Right lobe of liver (tissue), 6 donors: ENCODE results near the gene SLC39A11. TPM values are rescaled to one million over a fixed set of nuclear protein-coding genes. Genes with fewer than 3 reads are reported as not detected.

Source experiments
- ATAC-seq, 4 donors: fragments of 200-7000 bp; cut with Tn5 transposase; one replicate each; pipeline ENCODE4 v1.9.1; 2020; ENCODE audit warnings: mild to moderate bottlenecking in 4 of 4, moderate library complexity in 4 of 4
- DNase-seq, 3 donors: peaks; one replicate each; pipeline ENCODE4 v3.0.0-alpha.2; 2020
- H3K27ac ChIP-seq, 3 donors: fragments of 200-600 bp; one replicate each; pipeline ENCODE4 v1.8.0; 2022
- H3K27me3 ChIP-seq, 2 donors: fragments of 200-600 bp; one replicate each; pipeline ENCODE4 v1.8.0; 2022
- H3K36me3 ChIP-seq, 4 donors: fragments of 200-600 bp; sonication (generic) in 1 of 4; one replicate each; pipeline versions ENCODE4 v1.5.1 to v1.8.0; 2017 to 2022; ENCODE audit warnings: control low read depth in 1 of 4
- H3K4me1 ChIP-seq, 4 donors: fragments of 200-600 bp; sonication (generic) in 1 of 4; one replicate each; pipeline versions ENCODE4 v1.5.1 to v1.8.0; 2017 to 2022; ENCODE audit warnings: control low read depth in 1 of 4
- H3K4me3 ChIP-seq, 3 donors: fragments of 200-600 bp; one replicate each; pipeline ENCODE4 v1.8.0; 2022
- H3K9me3 ChIP-seq, 4 donors: fragments of 200-600 bp; sonication (generic) in 1 of 4; one replicate each; pipeline versions ENCODE4 v1.5.1 to v1.8.0; 2017 to 2022; ENCODE audit warnings: control low read depth in 1 of 4
- POLR2A ChIP-seq: fragments of 450-650 bp; IDR thresholded peaks from one replicate; pipeline ENCODE4 v1.6.1; 2017; ENCODE audit warnings: antibody characterized with exemption, mild to moderate bottlenecking
- WGBS: methylation state at CpG from one replicate; pipeline ENCODE4 v1.1.6; 2018; ENCODE audit warnings: low coverage, low lambda C conversion rate; ENCODE audit not compliant: insufficient coverage; ENCODE audit errors: missing lambda C conversion rate; 5-methylcytosine and 5-hydroxymethylcytosine counted together
- intact Hi-C, 2 donors: fragments of 100-400 bp; cut with DNase I; formaldehyde crosslinking; loops; one replicate each; pipeline versions ENCODE4 v1.11.2 to v1.14.1; 2022
- total RNA-seq, 6 experiments: library from RNA; depleted of rRNA in 2 of 6; stranded (reverse); fragments of >200 nt in 2 of 6; fragmentation: NEBNext Ultra II Directional in 3 of 6; extraction: Animal tissue kit (Norgen Biotek cat#: 25700) in 3 of 6; gene quantifications; one replicate each; pipeline versions ENCODE4 v1.1.0 to v1.2.4, GENCODE V29; 2016 to 2023
- TF ChIP-seq, protein P1 (sequence below), 4 donors: fragments of 200-600 bp in 3 of 4; fragments of 450-650 bp in 1 of 4; IDR thresholded peaks; one replicate each; pipeline versions ENCODE4 v1.5.1 to v1.8.0; 2016 to 2022; ENCODE audit warnings: antibody characterized with exemption in 4 of 4, mild to moderate bottlenecking in 2 of 4
- donor health status: DM: no; HTN: yes; CAD: no.
- donor health status: DM: no; HTN: no; CAD: no.
- donor health status: DM: no; HTN: no; CAD: no.
- donor health status: DM: no; HTN: yes; CAD: no.
- donor health status: DM: no; HTN: yes; CAD: no.

SLC39A11 gene
- total RNA-seq, 6 experiments from 2014 or later, result 25.4 to 49.6 (median 39.3) TPM

DNA sequence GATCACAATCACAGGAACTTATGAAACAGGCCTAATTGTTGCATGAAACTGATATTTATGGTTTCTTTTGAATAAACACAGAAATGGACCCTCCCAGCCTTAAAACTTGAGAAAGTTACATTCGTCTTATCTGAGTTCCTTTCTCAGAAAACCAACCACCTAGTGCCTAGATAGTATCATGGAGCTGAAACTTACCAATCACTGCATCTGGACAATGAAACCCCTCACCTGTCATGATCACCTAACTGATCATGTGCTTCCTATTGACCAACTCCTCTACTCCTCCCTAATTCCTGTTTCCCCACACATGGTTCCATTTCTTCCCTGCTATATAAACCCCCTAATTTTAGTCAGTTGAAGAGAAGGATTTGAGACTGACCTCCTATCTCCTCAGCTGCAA is 216.1 kb downstream of the SLC39A11 start:
- no peak for ATAC-seq

DNA sequence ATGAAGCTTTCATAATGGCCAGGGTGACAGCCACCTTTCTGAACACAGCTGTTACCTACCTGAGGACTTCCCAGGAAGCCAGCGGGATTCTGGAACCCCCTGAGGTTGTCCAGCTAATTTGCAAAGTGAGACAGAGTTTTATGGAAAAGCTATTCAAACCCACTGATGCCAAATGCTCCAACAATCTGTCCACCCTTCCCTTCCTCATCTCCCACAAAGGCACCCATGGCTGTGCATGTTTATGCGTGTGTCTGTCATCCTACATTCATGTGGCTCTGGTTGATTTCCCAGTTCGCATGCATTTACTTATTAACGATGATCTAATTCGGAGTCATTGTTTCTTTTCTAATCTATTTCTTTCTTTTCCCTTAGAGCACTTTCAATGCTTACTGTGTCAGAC is 217.1 kb downstream of the SLC39A11 start:
- H3K4me1 ChIP-seq, result no peaks in the 10 kb centered on the region
- intact Hi-C loops, result no loop called here
- H3K27ac ChIP-seq, result no peak overlapping the region
- TF ChIP-seq, protein P1, sequence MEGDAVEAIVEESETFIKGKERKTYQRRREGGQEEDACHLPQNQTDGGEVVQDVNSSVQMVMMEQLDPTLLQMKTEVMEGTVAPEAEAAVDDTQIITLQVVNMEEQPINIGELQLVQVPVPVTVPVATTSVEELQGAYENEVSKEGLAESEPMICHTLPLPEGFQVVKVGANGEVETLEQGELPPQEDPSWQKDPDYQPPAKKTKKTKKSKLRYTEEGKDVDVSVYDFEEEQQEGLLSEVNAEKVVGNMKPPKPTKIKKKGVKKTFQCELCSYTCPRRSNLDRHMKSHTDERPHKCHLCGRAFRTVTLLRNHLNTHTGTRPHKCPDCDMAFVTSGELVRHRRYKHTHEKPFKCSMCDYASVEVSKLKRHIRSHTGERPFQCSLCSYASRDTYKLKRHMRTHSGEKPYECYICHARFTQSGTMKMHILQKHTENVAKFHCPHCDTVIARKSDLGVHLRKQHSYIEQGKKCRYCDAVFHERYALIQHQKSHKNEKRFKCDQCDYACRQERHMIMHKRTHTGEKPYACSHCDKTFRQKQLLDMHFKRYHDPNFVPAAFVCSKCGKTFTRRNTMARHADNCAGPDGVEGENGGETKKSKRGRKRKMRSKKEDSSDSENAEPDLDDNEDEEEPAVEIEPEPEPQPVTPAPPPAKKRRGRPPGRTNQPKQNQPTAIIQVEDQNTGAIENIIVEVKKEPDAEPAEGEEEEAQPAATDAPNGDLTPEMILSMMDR (IDR thresholded peaks at IDR 0.05), result no peak
- TF ChIP-seq POLR2A, result no peak
- no peaks in the 10 kb centered on the region for H3K27me3 ChIP-seq
- 79% methylated on average over 4 of the region's 5 CpGs for WGBS
- no peak for DNase-seq
- H3K36me3 ChIP-seq, result no peaks in the 10 kb centered on the region
- H3K9me3 ChIP-seq, result peaks cover 0 to 4% (median 0%) of the 10 kb centered on the region in 4 donors
- no peak for ATAC-seq
- no peak overlapping the region for H3K4me3 ChIP-seq

More for the DNA sequence above, 216.1 kb downstream of the SLC39A11 start:
- Histone ChIP-seq H3K9me3 (peaks cover 0 to 5% (median 0%) of the 10 kb centered on the region in 4 donors), H3K36me3 (no peaks in the 10 kb centered on the region), H3K4me3 (no peak overlapping the region), H3K4me1 (no peaks in the 10 kb centered on the region), H3K27me3 (no peaks in the 10 kb centered on the region), H3K27ac (no peak overlapping the region)
- WGBS, result no CpG with 5 or more reads among the region's 1 CpG
- intact Hi-C loops, result no loop called here
- no peak for DNase-seq
- TF ChIP-seq, protein P1 (IDR thresholded peaks at IDR 0.05), result no peak
- no peak for TF ChIP-seq POLR2A

DNA sequence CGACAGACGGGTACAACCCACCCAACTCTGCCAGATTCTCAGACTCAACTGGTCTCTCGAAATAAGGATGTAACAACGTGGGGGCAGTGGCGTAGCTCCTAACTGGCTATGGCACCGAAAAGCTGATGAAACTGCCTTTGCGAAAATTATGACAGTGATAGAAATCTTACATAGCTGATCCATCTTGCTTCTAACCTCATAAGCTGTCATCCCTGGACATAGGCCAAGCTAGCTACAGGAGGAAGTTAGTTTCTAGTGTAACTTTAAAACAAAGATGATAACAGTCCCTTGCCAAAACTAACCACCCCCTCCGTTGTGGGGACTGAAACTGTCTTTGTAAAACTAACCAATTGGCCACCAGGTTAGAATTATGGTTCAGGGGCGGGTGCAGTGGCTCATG is 220.1 kb downstream of the SLC39A11 start:
- H3K27ac ChIP-seq, result no peak overlapping the region
- intact Hi-C loops, result no loop called here
- H3K9me3 ChIP-seq, result no peaks in the 10 kb centered on the region
- H3K36me3 ChIP-seq, result no peaks in the 10 kb centered on the region
- TF ChIP-seq, protein P1 (IDR thresholded peaks at IDR 0.05), result no peak
- no peak for TF ChIP-seq POLR2A
- no peak overlapping the region for H3K4me3 ChIP-seq
- WGBS, result 80% methylated on average over 5 of the region's 9 CpGs
- no peaks in the 10 kb centered on the region for H3K4me1 ChIP-seq
- ATAC-seq (no peak), DNase-seq (no peak)
- H3K27me3 ChIP-seq, result no peaks in the 10 kb centered on the region

DNA sequence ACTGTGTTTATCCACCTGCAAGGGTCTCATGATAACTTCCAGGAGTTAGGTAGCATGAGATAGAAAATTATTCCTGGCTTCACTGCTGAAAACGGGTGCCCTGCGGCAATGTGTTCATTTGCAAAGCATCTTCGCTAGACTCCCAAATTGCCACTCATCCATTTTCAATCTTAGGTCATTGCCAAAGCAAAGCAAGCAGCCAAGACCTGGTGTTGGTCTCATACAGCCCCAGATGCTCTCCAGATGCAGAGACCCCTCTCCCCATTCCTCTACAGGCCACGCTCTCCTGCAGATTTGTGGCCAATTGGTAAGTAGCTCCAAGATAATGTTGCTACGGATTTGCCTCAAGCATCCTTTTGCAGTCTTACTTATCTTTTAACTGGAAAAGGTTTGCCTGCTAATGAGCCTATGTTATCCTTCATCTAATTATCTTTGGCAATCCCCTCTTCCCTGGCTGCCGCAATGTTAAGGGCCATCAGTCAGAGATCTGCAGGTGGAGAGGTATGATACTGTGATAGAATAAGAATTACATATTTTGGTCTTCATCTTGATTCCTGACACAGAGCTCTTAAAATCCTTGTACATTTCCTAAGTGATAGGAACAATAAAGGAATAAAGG is 222.0 kb downstream of the SLC39A11 start:
- no peak for TF ChIP-seq POLR2A
- TF ChIP-seq, protein P1 (IDR thresholded peaks at IDR 0.05), result no peak
- ATAC-seq (no peak), DNase-seq (no peak)
- WGBS, result 92% methylated on average over 6 of the region's 6 CpGs
- no peak overlapping the region for H3K27ac ChIP-seq
- no peaks in the 10 kb centered on the region for H3K27me3 ChIP-seq
- H3K9me3 ChIP-seq, result no peaks in the 10 kb centered on the region
- H3K36me3 ChIP-seq, result no peaks in the 10 kb centered on the region
- intact Hi-C loops, result no loop called here
- H3K4me3 ChIP-seq, result no peak overlapping the region
- no peaks in the 10 kb centered on the region for H3K4me1 ChIP-seq
